HepG2 (cell line): Measurements from ENCODE around the gene MIEF1. TPM values are rescaled to one million over a fixed set of nuclear protein-coding genes. Genes with fewer than 3 reads are reported as not detected.
A peak's percentile ranks its signal among the peaks of the same experiment; 100 is the strongest.

ENCODE experiments used
- ATAD3A ChIP-seq: sonication (generic); formaldehyde crosslinking; IDR thresholded peaks from 2 replicates; pipeline ENCODE4 v1.4.0; 2020; ENCODE audit warnings: missing genetic modification reagents
- CREM ChIP-seq, 2 experiments: sonication (generic) in 1 of 2; formaldehyde crosslinking in 1 of 2; IDR thresholded peaks; 2 replicates each; pipeline versions ENCODE4 v1.4.0 to v1.6.1; 2016 to 2020; ENCODE audit warnings: antibody characterized with exemption in 1 of 2, mild to moderate bottlenecking in 1 of 2, missing genetic modification reagents in 1 of 2
- ETV5 ChIP-seq: IDR thresholded peaks from 2 replicates; pipeline ENCODE4 v1.6.1; 2018; ENCODE audit warnings: missing biosample characterization, missing genetic modification reagents, inconsistent platforms, borderline replicate concordance
- GLI4 ChIP-seq: sonication (generic); formaldehyde crosslinking; IDR thresholded peaks from 2 replicates; pipeline ENCODE4 v1.5.1; 2020; ENCODE audit warnings: missing genetic modification reagents, mild to moderate bottlenecking, moderate library complexity, borderline replicate concordance
- GTF3A ChIP-seq: sonication (generic); formaldehyde crosslinking; conservative IDR thresholded peaks from 2 replicates; pipeline ENCODE4 v1.4.0; 2020; ENCODE audit warnings: mild to moderate bottlenecking, missing genetic modification reagents
- MED8 ChIP-seq: sonication (generic); formaldehyde crosslinking; IDR thresholded peaks from 2 replicates; pipeline ENCODE4 v1.8.1; 2023; ENCODE audit warnings: mild to moderate bottlenecking, missing genetic modification reagents; ENCODE audit not compliant: insufficient replicate concordance
- TARDBP ChIP-seq: sonication (generic); formaldehyde crosslinking; IDR thresholded peaks from 2 replicates; pipeline ENCODE4 v1.8.0; 2022; ENCODE audit warnings: mild to moderate bottlenecking, missing genetic modification reagents
- XBP1 ChIP-seq: sonication (generic); formaldehyde crosslinking; IDR thresholded peaks from 2 replicates; pipeline ENCODE4 v1.5.0; 2020; ENCODE audit warnings: missing genetic modification reagents
- ZMYM3 ChIP-seq: sonication (generic); formaldehyde crosslinking; IDR thresholded peaks from 2 replicates; pipeline ENCODE4 v1.5.1; 2020; ENCODE audit warnings: mild to moderate bottlenecking, missing genetic modification reagents
- ZNF253 ChIP-seq: sonication (generic); formaldehyde crosslinking; IDR thresholded peaks from 2 replicates; pipeline ENCODE4 v1.8.0; 2022; ENCODE audit warnings: mild to moderate bottlenecking, missing genetic modification reagents, borderline replicate concordance
- ZNF446 ChIP-seq: sonication (generic); formaldehyde crosslinking; IDR thresholded peaks from 2 replicates; pipeline ENCODE4 v1.5.0; 2020; ENCODE audit warnings: mild to moderate bottlenecking, missing genetic modification reagents
- ZNF619 ChIP-seq: sonication (generic); formaldehyde crosslinking; IDR thresholded peaks from 2 replicates; pipeline ENCODE4 v1.4.0; 2020; ENCODE audit warnings: mild to moderate bottlenecking, missing genetic modification reagents
- ZNF747 ChIP-seq: sonication (generic); formaldehyde crosslinking; IDR thresholded peaks from 2 replicates; pipeline ENCODE4 v1.8.1; 2023; ENCODE audit warnings: missing genetic modification reagents, mild to moderate bottlenecking, borderline replicate concordance
- ZNF749 ChIP-seq: sonication (generic); formaldehyde crosslinking; IDR thresholded peaks from 2 replicates; pipeline ENCODE4 v1.8.0; 2022; ENCODE audit warnings: mild to moderate bottlenecking, missing genetic modification reagents, moderate library complexity, borderline replicate concordance
- polyA plus RNA-seq, 8 experiments: library from polyadenylated mRNA; depleted of rRNA in 3 of 8; stranded (reverse) in 7 of 8; unstranded in 1 of 8; fragments of >200 nt; fragmentation: Illumina TruSeq in 4 of 8; extraction: Trizol in 4 of 8; gene quantifications; 2 replicates each; pipeline versions ENCODE4 v1.2.1 to v1.2.3, GENCODE V29; 2011 to 2016; ENCODE audit warnings: low read depth in 4 of 8, missing spikeins in 1 of 8, mixed read lengths in 1 of 8; ENCODE audit not compliant: insufficient read depth in 1 of 8
- total RNA-seq, 5 experiments: library from RNA; depleted of rRNA; stranded (reverse); fragments of >200 nt; fragmentation: Illumina TruSeq; extraction: Trizol; gene quantifications; 2 replicates each; pipeline ENCODE4 v1.2.3, GENCODE V29; 2016; ENCODE audit warnings: low read depth in 1 of 5
- TF ChIP-seq, protein P1 (sequence below): sonication (generic); formaldehyde crosslinking; IDR thresholded peaks from 2 replicates; pipeline ENCODE4 v1.4.0; 2020; ENCODE audit warnings: missing genetic modification reagents
- TF ChIP-seq, protein P2 (sequence below): sonication (generic); formaldehyde crosslinking; IDR thresholded peaks from 2 replicates; pipeline ENCODE4 v1.4.0; 2020; ENCODE audit warnings: missing genetic modification reagents, low read depth, mild to moderate bottlenecking, borderline replicate concordance
- TF ChIP-seq, protein P3 (sequence below): sonication (generic); formaldehyde crosslinking; IDR thresholded peaks from 2 replicates; pipeline ENCODE4 v1.5.0; 2020; ENCODE audit warnings: missing genetic modification reagents
- TF ChIP-seq, protein P4 (sequence below): sonication (generic); formaldehyde crosslinking; conservative IDR thresholded peaks from 2 replicates; pipeline ENCODE4 v1.4.0; 2020; ENCODE audit warnings: mild to moderate bottlenecking, missing genetic modification reagents, moderate library complexity
- TF ChIP-seq, protein P5 (sequence below): sonication (generic); formaldehyde crosslinking; IDR thresholded peaks from 2 replicates; pipeline ENCODE4 v1.9.0; 2022; ENCODE audit warnings: missing genetic modification reagents, mild to moderate bottlenecking, borderline replicate concordance
- TF ChIP-seq, protein P6 (sequence below): sonication (generic); formaldehyde crosslinking; IDR thresholded peaks from 2 replicates; pipeline ENCODE4 v1.5.1; 2020; ENCODE audit warnings: missing genetic modification reagents, mild to moderate bottlenecking, borderline replicate concordance

MIEF1 gene
- total and polyA plus RNA-seq, 2 of the 13 experiments (the other 11 are each of a cell fraction or from before 2014, with no cell fraction given): 21.7 to 34.8 TPM

DNA sequence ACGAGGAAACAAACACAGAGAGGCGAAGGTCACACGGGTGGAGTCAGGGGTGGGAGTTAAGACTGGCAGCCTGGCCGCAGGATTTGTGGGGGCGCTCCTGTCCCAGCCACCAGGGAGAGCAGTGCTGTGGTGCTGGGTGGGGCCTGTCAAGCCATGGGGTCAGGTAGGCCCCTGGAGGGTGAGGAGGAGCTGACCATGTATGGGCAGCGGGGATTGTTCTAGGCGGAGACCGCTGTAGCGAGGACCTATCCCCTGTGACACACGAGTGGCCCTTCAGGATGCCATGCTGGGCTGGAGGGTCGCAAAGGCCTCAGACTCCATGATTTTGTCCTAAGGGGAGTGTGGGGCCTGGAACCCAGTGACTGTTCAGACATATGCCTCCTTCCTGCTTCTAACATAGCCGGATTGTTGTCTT, 32.0 kb downstream of the MIEF1 start (continued):
- TF ChIP-seq ETV5 (CRISPR knock-in tag): no peak; the same call in 1 of the 2 replicates
- TF ChIP-seq GLI4 (CRISPR knock-in tag): no peak
- no peak for TF ChIP-seq MED8 (CRISPR knock-in tag)
- TF ChIP-seq, protein P1, sequence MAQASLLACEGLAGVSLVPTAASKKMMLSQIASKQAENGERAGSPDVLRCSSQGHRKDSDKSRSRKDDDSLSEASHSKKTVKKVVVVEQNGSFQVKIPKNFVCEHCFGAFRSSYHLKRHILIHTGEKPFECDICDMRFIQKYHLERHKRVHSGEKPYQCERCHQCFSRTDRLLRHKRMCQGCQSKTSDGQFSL (CRISPR knock-in tag): no peak
- TF ChIP-seq, protein P2, sequence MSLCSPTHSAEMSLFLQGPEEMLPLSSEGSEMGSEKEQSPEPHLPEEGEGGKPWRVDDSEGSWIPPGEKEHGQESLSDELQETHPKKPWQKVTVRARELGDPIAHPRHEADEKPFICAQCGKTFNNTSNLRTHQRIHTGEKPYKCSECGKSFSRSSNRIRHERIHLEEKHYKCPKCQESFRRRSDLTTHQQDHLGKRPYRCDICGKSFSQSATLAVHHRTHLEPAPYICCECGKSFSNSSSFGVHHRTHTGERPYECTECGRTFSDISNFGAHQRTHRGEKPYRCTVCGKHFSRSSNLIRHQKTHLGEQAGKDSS (CRISPR knock-in tag): no peak; the same call in 1 of the 2 replicates
- TF ChIP-seq CREM (IDR thresholded peaks at IDR 0.05): no peak
- TF ChIP-seq CREM (CRISPR knock-in tag; IDR thresholded peaks at IDR 0.05): no peak
- TF ChIP-seq, protein P3, sequence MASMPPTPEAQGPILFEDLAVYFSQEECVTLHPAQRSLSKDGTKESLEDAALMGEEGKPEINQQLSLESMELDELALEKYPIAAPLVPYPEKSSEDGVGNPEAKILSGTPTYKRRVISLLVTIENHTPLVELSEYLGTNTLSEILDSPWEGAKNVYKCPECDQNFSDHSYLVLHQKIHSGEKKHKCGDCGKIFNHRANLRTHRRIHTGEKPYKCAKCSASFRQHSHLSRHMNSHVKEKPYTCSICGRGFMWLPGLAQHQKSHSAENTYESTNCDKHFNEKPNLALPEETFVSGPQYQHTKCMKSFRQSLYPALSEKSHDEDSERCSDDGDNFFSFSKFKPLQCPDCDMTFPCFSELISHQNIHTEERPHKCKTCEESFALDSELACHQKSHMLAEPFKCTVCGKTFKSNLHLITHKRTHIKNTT (CRISPR knock-in tag): no peak
- TF ChIP-seq, protein P4, sequence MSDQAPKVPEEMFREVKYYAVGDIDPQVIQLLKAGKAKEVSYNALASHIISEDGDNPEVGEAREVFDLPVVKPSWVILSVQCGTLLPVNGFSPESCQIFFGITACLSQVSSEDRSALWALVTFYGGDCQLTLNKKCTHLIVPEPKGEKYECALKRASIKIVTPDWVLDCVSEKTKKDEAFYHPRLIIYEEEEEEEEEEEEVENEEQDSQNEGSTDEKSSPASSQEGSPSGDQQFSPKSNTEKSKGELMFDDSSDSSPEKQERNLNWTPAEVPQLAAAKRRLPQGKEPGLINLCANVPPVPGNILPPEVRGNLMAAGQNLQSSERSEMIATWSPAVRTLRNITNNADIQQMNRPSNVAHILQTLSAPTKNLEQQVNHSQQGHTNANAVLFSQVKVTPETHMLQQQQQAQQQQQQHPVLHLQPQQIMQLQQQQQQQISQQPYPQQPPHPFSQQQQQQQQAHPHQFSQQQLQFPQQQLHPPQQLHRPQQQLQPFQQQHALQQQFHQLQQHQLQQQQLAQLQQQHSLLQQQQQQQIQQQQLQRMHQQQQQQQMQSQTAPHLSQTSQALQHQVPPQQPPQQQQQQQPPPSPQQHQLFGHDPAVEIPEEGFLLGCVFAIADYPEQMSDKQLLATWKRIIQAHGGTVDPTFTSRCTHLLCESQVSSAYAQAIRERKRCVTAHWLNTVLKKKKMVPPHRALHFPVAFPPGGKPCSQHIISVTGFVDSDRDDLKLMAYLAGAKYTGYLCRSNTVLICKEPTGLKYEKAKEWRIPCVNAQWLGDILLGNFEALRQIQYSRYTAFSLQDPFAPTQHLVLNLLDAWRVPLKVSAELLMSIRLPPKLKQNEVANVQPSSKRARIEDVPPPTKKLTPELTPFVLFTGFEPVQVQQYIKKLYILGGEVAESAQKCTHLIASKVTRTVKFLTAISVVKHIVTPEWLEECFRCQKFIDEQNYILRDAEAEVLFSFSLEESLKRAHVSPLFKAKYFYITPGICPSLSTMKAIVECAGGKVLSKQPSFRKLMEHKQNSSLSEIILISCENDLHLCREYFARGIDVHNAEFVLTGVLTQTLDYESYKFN (CRISPR knock-in tag): peak; percentile 39; the same call in 1 of the 2 replicates
- TF ChIP-seq ZMYM3 (CRISPR knock-in tag): 0 out of 2 replicates have a peak, but pooled peaks have one; percentile 19
- TF ChIP-seq ZNF619 (CRISPR knock-in tag): no peak
- no peak for TF ChIP-seq ZNF446
- no peak for TF ChIP-seq ATAD3A (CRISPR knock-in tag)
- no peak for TF ChIP-seq XBP1 (CRISPR knock-in tag)
- no peak for TF ChIP-seq ZNF749 (CRISPR knock-in tag)
- no peak; the same call in 1 of the 2 replicates for TF ChIP-seq ZNF747 (CRISPR knock-in tag)
- TF ChIP-seq, protein P5, sequence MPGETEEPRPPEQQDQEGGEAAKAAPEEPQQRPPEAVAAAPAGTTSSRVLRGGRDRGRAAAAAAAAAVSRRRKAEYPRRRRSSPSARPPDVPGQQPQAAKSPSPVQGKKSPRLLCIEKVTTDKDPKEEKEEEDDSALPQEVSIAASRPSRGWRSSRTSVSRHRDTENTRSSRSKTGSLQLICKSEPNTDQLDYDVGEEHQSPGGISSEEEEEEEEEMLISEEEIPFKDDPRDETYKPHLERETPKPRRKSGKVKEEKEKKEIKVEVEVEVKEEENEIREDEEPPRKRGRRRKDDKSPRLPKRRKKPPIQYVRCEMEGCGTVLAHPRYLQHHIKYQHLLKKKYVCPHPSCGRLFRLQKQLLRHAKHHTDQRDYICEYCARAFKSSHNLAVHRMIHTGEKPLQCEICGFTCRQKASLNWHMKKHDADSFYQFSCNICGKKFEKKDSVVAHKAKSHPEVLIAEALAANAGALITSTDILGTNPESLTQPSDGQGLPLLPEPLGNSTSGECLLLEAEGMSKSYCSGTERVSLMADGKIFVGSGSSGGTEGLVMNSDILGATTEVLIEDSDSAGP (CRISPR knock-in tag): 0 out of 2 replicates have a peak, but pooled peaks have one; percentile 25
- TF ChIP-seq, protein P6, sequence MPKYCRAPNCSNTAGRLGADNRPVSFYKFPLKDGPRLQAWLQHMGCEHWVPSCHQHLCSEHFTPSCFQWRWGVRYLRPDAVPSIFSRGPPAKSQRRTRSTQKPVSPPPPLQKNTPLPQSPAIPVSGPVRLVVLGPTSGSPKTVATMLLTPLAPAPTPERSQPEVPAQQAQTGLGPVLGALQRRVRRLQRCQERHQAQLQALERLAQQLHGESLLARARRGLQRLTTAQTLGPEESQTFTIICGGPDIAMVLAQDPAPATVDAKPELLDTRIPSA: no peak
- TF ChIP-seq TARDBP (CRISPR knock-in tag): no peak
- no peak for TF ChIP-seq GTF3A (CRISPR knock-in tag)
- TF ChIP-seq ZNF253 (CRISPR knock-in tag): no peak
